Heart left ventricle (tissue), 16 donors: ENCODE results near the gene COBL. TPM values are rescaled to one million over a fixed set of nuclear protein-coding genes. Genes with fewer than 3 reads are reported as not detected.

Experiments
- ATAC-seq, 4 donors: fragments of 200-7000 bp; cut with Tn5 transposase; one replicate each; pipeline ENCODE4 v1.9.1; 2020 to 2022; ENCODE audit warnings: moderate library complexity in 4 of 4, mild to moderate bottlenecking in 3 of 4, moderate number of reproducible peaks in 1 of 4
- DNase-seq, 5 donors: peaks; one replicate each; pipeline ENCODE4 v3.0.0-alpha.2; 2020
- H3K27ac ChIP-seq, 12 donors: fragments of 200-600 bp; sonication (generic) in 4 of 12; one replicate each; pipeline versions ENCODE4 v1.5.0 to v1.8.0; 2016 to 2022; ENCODE audit warnings: mild to moderate bottlenecking in 2 of 12
- H3K27me3 ChIP-seq, 9 donors: fragments of 200-600 bp; sonication (generic) in 2 of 9; one replicate each; pipeline versions ENCODE4 v1.5.1 to v1.8.0; 2016 to 2022; ENCODE audit warnings: mild to moderate bottlenecking in 3 of 9
- H3K36me3 ChIP-seq, 9 donors: fragments of 200-600 bp; sonication (generic) in 2 of 9; one replicate each; pipeline versions ENCODE4 v1.5.0 to v1.8.0; 2018 to 2022; ENCODE audit warnings: mild to moderate bottlenecking in 2 of 9
- H3K4me1 ChIP-seq, 12 donors: fragments of 200-600 bp; sonication (generic) in 4 of 12; one replicate each; pipeline versions ENCODE4 v1.5.0 to v1.8.0; 2016 to 2022; ENCODE audit warnings: mild to moderate bottlenecking in 3 of 12
- H3K4me3 ChIP-seq, 12 donors: fragments of 200-600 bp; sonication (generic) in 4 of 12; one replicate each; pipeline versions ENCODE4 v1.5.0 to v1.8.0; 2017 to 2022; ENCODE audit warnings: mild to moderate bottlenecking in 9 of 12, moderate library complexity in 4 of 12
- H3K9me3 ChIP-seq, 12 donors: fragments of 200-600 bp; sonication (generic) in 4 of 12; one replicate each; pipeline versions ENCODE4 v1.5.0 to v1.8.0; 2016 to 2022; ENCODE audit warnings: mild to moderate bottlenecking in 1 of 12
- CTCF ChIP-seq, 12 donors: fragments of 200-600 bp; sonication (generic) in 4 of 12; IDR thresholded peaks; one replicate each; pipeline versions ENCODE4 v1.5.0 to v1.8.0; 2018 to 2022; ENCODE audit warnings: antibody characterized with exemption in 12 of 12, mild to moderate bottlenecking in 5 of 12
- POLR2A ChIP-seq, 2 donors: fragments of 450-650 bp; IDR thresholded peaks; one replicate each; pipeline ENCODE4 v1.6.1; 2017; ENCODE audit warnings: antibody characterized with exemption in 2 of 2, mild to moderate bottlenecking in 2 of 2, moderate library complexity in 2 of 2
- WGBS, 4 donors: extraction: QIAGEN DNeasy Blood & Tissue Kit in 2 of 4; methylation state at CpG; one replicate each; pipeline versions ENCODE4 v1.1.5 to v1.1.7; 2013 to 2018; 5-methylcytosine and 5-hydroxymethylcytosine counted together
- intact Hi-C, 10 donors: fragments of 100-400 bp; cut with DNase I; formaldehyde crosslinking; loops; one replicate each; pipeline versions ENCODE4 v1.11.1 to v1.14.2; 2022
- polyA plus RNA-seq, 2 donors: library from polyadenylated mRNA; stranded (reverse); fragments of 200-250 nt; gene quantifications; one replicate each; pipeline ENCODE4 v1.2.3, GENCODE V29; 2013
- total RNA-seq, 9 donors: library from RNA; depleted of rRNA in 2 of 9; stranded (reverse); fragments of >200 nt in 2 of 9; fragmentation: NEBNext Ultra II Directional in 3 of 9; extraction: Animal tissue kit (Norgen Biotek cat#: 25700) in 3 of 9; gene quantifications; one replicate each; pipeline versions ENCODE4 v1.1.0 to v1.2.4, GENCODE V29; 2016 to 2023
- donor health status: ischemic (EF 13 %, LVEDD 7.1; RV severe dilation, severe dysfunction).
- donor health status: healthy with polysubstance abuse.
- donor health status: DM: no; HTN: yes; CAD: no.
- donor health status: DM: no; HTN: no; CAD: no.
- donor health status: ischemic (EF 25% LVEDD 6.9; RV normal size, moderate dysfunction).
- donor health status: ischemic (EF 25% LVEDD 5.7; RV mildly dilated, moderate dysfunction).
- donor health status: healthy.
- donor health status: DM: yes; HTN: yes; CAD: no.
- donor health status: ischemic (EF 35%, LVEDD 5.7; RV mildly dilated, moderate dysfunction).
- donor health status: nonischemic (EF 11% LVEDD 7.7; RV severe dilation, severe dysfunction).
- donor health status: DM: yes; HTN: yes; CAD: no.
- donor health status: PGD.
- donor health status: ischemic (EF 29% LVEDD 5.4; RV normal size, mild dysfunction).
- donor health status: nonischemic (EF 23%, LVEDD 6.1; RV moderate dilation, normal function).

COBL gene
- total and polyA plus RNA-seq, 11 donors = 25.9 to 123 (median 80.4) TPM

GRCh38 chr7:51082096-51082840 lies 234.3 kb downstream of the COBL start:
- 62 to 74% (median 69%) methylated on average over 19 of the region's 19 CpGs for WGBS, 4 donors
- peak in 1 of 5 donors; percentile 71 for DNase-seq
- intact Hi-C loops = loop anchor here in 2 of 10 donors (5.0 kb wide), 2 partner anchors 40 to 55 kb away; no protein-coding TSS in a partner anchor
- peak; percentile 66 to 78 (median 74) for ATAC-seq
- Histone ChIP-seq H3K4me1 (peaks cover 0 to 44% (median 9%) of the 10 kb centered on the region in 12 donors), H3K9me3 (no peaks in the 10 kb centered on the region), H3K36me3 (no peaks in the 10 kb centered on the region), H3K27me3 (no peaks in the 10 kb centered on the region), H3K4me3 (no peak overlapping the region), H3K27ac (peak overlapping the region in 3 of 12 donors; percentile 2 to 57 (median 34))
- no peak for TF ChIP-seq POLR2A (IDR thresholded peaks at IDR 0.05)
- peak in 3 of 12 donors; percentile 9 to 41 (median 23) for TF ChIP-seq CTCF (IDR thresholded peaks at IDR 0.05)

GRCh38 chr7:51081270-51081890 lies 235.2 kb downstream of the COBL start:
- Histone ChIP-seq H3K36me3 (no peaks in the 10 kb centered on the region), H3K27ac (peak overlapping the region in 3 of 12 donors; percentile 15 to 57 (median 39)), H3K4me3 (no peak overlapping the region), H3K9me3 (no peaks in the 10 kb centered on the region), H3K4me1 (peaks cover 0 to 47% (median 10%) of the 10 kb centered on the region in 12 donors), H3K27me3 (no peaks in the 10 kb centered on the region)
- DNase-seq (no peak), ATAC-seq (no peak)
- no peak for TF ChIP-seq POLR2A (IDR thresholded peaks at IDR 0.05)
- TF ChIP-seq CTCF (IDR thresholded peaks at IDR 0.05) = no peak
- 76 to 86% (median 82%) methylated on average over 9 to 11 of the region's 11 CpGs for WGBS, 4 donors
- intact Hi-C loops = loop anchor here in 2 of 10 donors (5.0 kb wide), 2 partner anchors 41 to 56 kb away; no protein-coding TSS in a partner anchor

- no peaks in the 10 kb centered on the region for H3K36me3 ChIP-seq
- TF ChIP-seq POLR2A (IDR thresholded peaks at IDR 0.05) = no peak
- TF ChIP-seq CTCF (IDR thresholded peaks at IDR 0.05) = no peak
- no peak overlapping the region for H3K4me3 ChIP-seq
- peak in 1 of 5 donors; percentile 51 for DNase-seq
- H3K27me3 ChIP-seq = no peaks in the 10 kb centered on the region
- ATAC-seq = peak; percentile 24 to 75 (median 65)
- intact Hi-C loops = loop anchor here in 2 of 10 donors (5.0 kb wide), 2 partner anchors 42 to 57 kb away; no protein-coding TSS in a partner anchor
- H3K9me3 ChIP-seq = no peaks in the 10 kb centered on the region
- H3K27ac ChIP-seq = peak overlapping the region in 7 of 12 donors; percentile 5 to 59 (median 39)
- peaks cover 0 to 50% (median 12%) of the 10 kb centered on the region in 12 donors for H3K4me1 ChIP-seq
- WGBS, 4 donors = 63 to 69% (median 66%) methylated on average over 12 of the region's 12 CpGs
Observed at GRCh38 chr7:51080622-51081269, 235.9 kb downstream of the COBL start.
